ENCODE measurements around the gene PBRM1. TPM values are rescaled to one million over a fixed set of nuclear protein-coding genes. Genes with fewer than 3 reads are reported as not detected.

The PBRM1 gene
- total RNA-seq, 1 experiment from 2014 or later, result 74.2 TPM

DNA sequence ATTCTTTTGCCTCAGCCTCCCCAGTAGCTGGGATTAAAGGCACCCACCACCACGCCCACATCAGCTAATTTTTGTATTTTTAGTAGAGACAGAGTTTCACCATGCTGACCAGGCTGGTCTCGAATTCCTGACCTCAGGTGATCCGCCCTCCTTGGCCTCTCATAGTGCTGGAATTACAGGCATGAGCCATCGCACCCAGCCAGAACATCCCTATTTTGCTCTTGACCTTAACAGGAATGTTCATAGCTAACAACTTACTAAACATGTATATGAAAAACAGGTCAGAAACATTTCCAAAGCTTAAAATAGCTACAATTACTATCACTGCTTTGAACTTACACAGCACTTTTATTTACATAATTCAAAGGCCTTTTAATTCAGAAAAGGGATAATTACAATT lies 115.6 kb downstream of the PBRM1 start:
- H2BK5ac ChIP-seq (ENCODE audit: insufficient read length, low read length), result no peak overlapping the region

More for the DNA sequence above, 115.6 kb downstream of the PBRM1 start:
- H2BK120ac ChIP-seq (ENCODE audit: low read depth, low read length, poor library complexity, severe bottlenecking), result no peak overlapping the region
- no peak overlapping the region for H3K23ac ChIP-seq (ENCODE audit: insufficient read length, low read depth, low read length)
- no peaks in the 10 kb centered on the region for H3K27me3 ChIP-seq (ENCODE audit: insufficient read depth, low read length)
- no CpG with 5 or more reads among the region's 4 CpGs for WGBS (ENCODE audit: extremely low coverage, insufficient read length, low lambda C conversion rate)
- Mint-ChIP-seq H3K4me1 (peaks cover 0 to 3% of the 10 kb centered on the region in 2 experiments; a peak in 1 of 4 replicates), H3K36me3 (ENCODE audit: insufficient read depth in 1 of 3, low read depth in 3 of 3) (peaks cover 6 to 39% (median 25%) of the 10 kb centered on the region in 3 experiments), H3K4me3 (no peak overlapping the region), H3K9me3 (no peaks in the 10 kb centered on the region; a peak in 1 of 5 replicates), H3K27me3 (ENCODE audit: low read depth) (no peaks in the 10 kb centered on the region), H3K27ac (peak overlapping the region in 2 of 3 experiments; percentile 44 to 47; a peak in 3 of 7 replicates)
- no peak overlapping the region for H3K56ac ChIP-seq (ENCODE audit: insufficient read length, low read depth, low read length)
- H3K4me1 ChIP-seq (ENCODE audit: insufficient read depth, low read length), result no peaks in the 10 kb centered on the region
- H3K18ac ChIP-seq (ENCODE audit: insufficient read length, low read depth, low read length), result no peak overlapping the region
- H3K9me3 ChIP-seq (ENCODE audit: control insufficient read depth, low read depth, low read length), result no peaks in the 10 kb centered on the region
- no peak overlapping the region for H2BK12ac ChIP-seq (ENCODE audit: insufficient read length, low read depth, low read length)
- H3K14ac ChIP-seq (ENCODE audit: insufficient read depth, low read length), result no peak overlapping the region
- H3T11ph ChIP-seq (ENCODE audit: low read length), result no peak overlapping the region
- H2AK5ac ChIP-seq (ENCODE audit: insufficient read length, low read length), result no peak overlapping the region
- H2BK15ac ChIP-seq (ENCODE audit: low read depth, low read length), result no peak overlapping the region
- no peaks in the 10 kb centered on the region for H4K20me1 ChIP-seq (ENCODE audit: control insufficient read depth, insufficient read depth, insufficient read length)
- H3K9ac ChIP-seq (ENCODE audit: extremely low read depth, insufficient read length, low read length), result no peak overlapping the region
- no peak overlapping the region for H3K4ac ChIP-seq (ENCODE audit: low read depth, low read length)
- no peak overlapping the region for H2BK20ac ChIP-seq (ENCODE audit: low read depth, low read length, poor library complexity, severe bottlenecking)
- TF ChIP-seq CTCF (conservative IDR thresholded peaks at IDR 0.05), result no peak
- no peak overlapping the region for H3K27ac ChIP-seq (ENCODE audit: insufficient read length, low read depth, low read length)
- no peak overlapping the region for H4K8ac ChIP-seq (replicated peaks; ENCODE audit: insufficient read length, low read depth, low read length)
- no peak overlapping the region for H3K4me2 ChIP-seq (ENCODE audit: insufficient read depth, insufficient read length, low read length)
- H4K5ac ChIP-seq (ENCODE audit: insufficient read length, low read depth, low read length), result no peak overlapping the region
- no peaks in the 10 kb centered on the region for H3K23me2 ChIP-seq (ENCODE audit: insufficient read length, low read depth, low read length, poor library complexity, severe bottlenecking)
- H2AFZ ChIP-seq (ENCODE audit: low read length), result no peak overlapping the region
- no peaks in the 10 kb centered on the region for H3K79me2 ChIP-seq (ENCODE audit: insufficient read depth, low read length)
- no peak overlapping the region for H4K91ac ChIP-seq (ENCODE audit: insufficient read length, low read depth, low read length)
- H3K79me1 ChIP-seq (ENCODE audit: insufficient read depth, low read depth, low read length, poor library complexity, severe bottlenecking), result no peaks in the 10 kb centered on the region
- no peak for DNase-seq

All from H9 (cell line).